ENCODE results near the gene TBL3. TPM values are rescaled to one million over a fixed set of nuclear protein-coding genes. Genes with fewer than 3 reads are reported as not detected.
A peak's percentile ranks its signal among the peaks of the same experiment; 100 is the strongest.

The TBL3 gene
- total and polyA plus RNA-seq, 2 donors (not counting 1 experiment from before 2014, with no cell fraction given): 31.9 to 52.2 TPM

- DNase-seq: no peak
- Mint-ChIP-seq H3K4me1 (peaks cover 34% of the 10 kb centered on the region), H3K9me3 (ENCODE audit: insufficient read depth) (no peaks in the 10 kb centered on the region), H3K27me3 (no peaks in the 10 kb centered on the region), H3K4me3 (peak overlapping the region; percentile 94), H3K27ac (peak overlapping the region; percentile 97)
- Histone ChIP-seq H3K9ac (ENCODE audit: low read length) (peak overlapping the region; percentile 98), H3K27ac (ENCODE audit: low read length in 2 of 2) (peak overlapping the region; percentile 83 to 100), H3K36me3 (replicated peaks in 1 of 2; ENCODE audit: control extremely low read depth in 1 of 2, control insufficient read depth in 1 of 2, extremely low read depth in 1 of 2, insufficient read depth in 2 of 2, low read length in 1 of 2) (peaks cover 0 to 29% of the 10 kb centered on the region in 2 experiments), H2AFZ (ENCODE audit: insufficient read depth, low read depth, low read length, poor library complexity, severe bottlenecking) (peak overlapping the region; percentile 50), H3K4me1 (ENCODE audit: control insufficient read depth in 2 of 2, insufficient read depth in 2 of 2, low read length in 2 of 2) (peaks cover 22 to 41% of the 10 kb centered on the region in 2 donors), H3K4me3 (ENCODE audit: control extremely low read depth in 1 of 5, extremely low read depth in 1 of 5, insufficient read depth in 1 of 5, low read depth in 2 of 5, low read length in 4 of 5) (peak overlapping the region; percentile 48 to 94 (median 76)), H3K27me3 (replicated peaks in 1 of 4; ENCODE audit: control extremely low read depth in 1 of 4, control insufficient read depth in 3 of 4, insufficient read depth in 4 of 4, low read length in 3 of 4) (no peaks in the 10 kb centered on the region), H4K20me1 (ENCODE audit: control insufficient read depth, insufficient read depth, low read length, poor library complexity, severe bottlenecking) (peaks cover 23% of the 10 kb centered on the region), H3K79me2 (ENCODE audit: control insufficient read depth, insufficient read depth, low read length) (peaks cover 20% of the 10 kb centered on the region), H3K4me2 (replicated peaks; ENCODE audit: low read depth, low read length, poor library complexity, severe bottlenecking) (peak overlapping the region; percentile 90), H3K9me3 (ENCODE audit: control extremely low read depth in 1 of 3, control insufficient read depth in 2 of 3, insufficient read depth in 1 of 3, low read length in 2 of 3) (no peaks in the 10 kb centered on the region)
- 21% methylated on average over 23 of the region's 24 CpGs for WGBS (ENCODE audit: insufficient coverage)
- CTCF ChIA-PET: interaction anchor here (1.0 to 2.0 kb wide), 2 partner anchors 22 to 26 kb away, joined by 3 to 6 read pairs; partner anchors contain the start of gene MSRB1
- intact Hi-C loops (cut with micrococcal nuclease): loop anchor here (2.0 kb wide), 4 partner anchors 25 to 189 kb away; partner anchors contain the start of genes TRAF7 and ZNF598
- TF ChIP-seq CTCF (IDR thresholded peaks at IDR 0.05) (no peak), EZH2 (IDR thresholded peaks at IDR 0.05; ENCODE audit: borderline replicate concordance, insufficient read depth, low read depth, low read length, poor library complexity, severe bottlenecking) (no peak)
- POLR2A ChIA-PET: interaction anchor here (0.5 to 2.9 kb wide), 14 partner anchors 8 to 637 kb away, joined by 3 to 36 read pairs (median 4); partner anchors contain the start of genes GFER, MSRB1, PKD1 and TRAF7
- ATAC-seq (ENCODE audit: low read depth): no peak
Observed at GRCh38 chr16:1965396-1966001, 6.4 kb upstream of the TBL3 start.

GRCh38 chr16:1966460-1966859 lies 5.4 kb upstream of the TBL3 start, which contains the start of gene RNF151:
TSS of gene RNF151 (plus strand) at chr16:1966856. CDS start at chr16:1966882, 26 bp downstream.
- no peaks in the 10 kb centered on the region for H3K9me3 Mint-ChIP-seq (ENCODE audit: insufficient read depth)
- peak within 1 kb of the TSS; percentile 98 for H3K9ac ChIP-seq (ENCODE audit: low read length)
- peak within 1 kb of the TSS; percentile 83 to 100 for H3K27ac ChIP-seq (ENCODE audit: low read length in 2 of 2)
- intact Hi-C loops (cut with micrococcal nuclease): no loop called here
- CTCF ChIA-PET: no interaction called here
- H3K79me2 ChIP-seq (ENCODE audit: control insufficient read depth, insufficient read depth, low read length): peaks cover 24% of the 10 kb centered on the region
- no peak within 1 kb of the TSS for H2AFZ ChIP-seq (ENCODE audit: insufficient read depth, low read depth, low read length, poor library complexity, severe bottlenecking)
- H3K27me3 ChIP-seq (replicated peaks in 1 of 4; ENCODE audit: control extremely low read depth in 1 of 4, control insufficient read depth in 3 of 4, insufficient read depth in 4 of 4, low read length in 3 of 4): no peaks in the 10 kb centered on the region
- H3K4me3 ChIP-seq (ENCODE audit: control extremely low read depth in 1 of 5, extremely low read depth in 1 of 5, insufficient read depth in 1 of 5, low read depth in 2 of 5, low read length in 4 of 5): peak within 1 kb of the TSS; percentile 48 to 94 (median 76)
- H3K9me3 ChIP-seq (ENCODE audit: control extremely low read depth in 1 of 3, control insufficient read depth in 2 of 3, insufficient read depth in 1 of 3, low read length in 2 of 3): no peaks in the 10 kb centered on the region
- TF ChIP-seq EZH2 (IDR thresholded peaks at IDR 0.05; ENCODE audit: borderline replicate concordance, insufficient read depth, low read depth, low read length, poor library complexity, severe bottlenecking) (no peak), CTCF (IDR thresholded peaks at IDR 0.05) (no peak)
- H4K20me1 ChIP-seq (ENCODE audit: control insufficient read depth, insufficient read depth, low read length, poor library complexity, severe bottlenecking): peaks cover 23% of the 10 kb centered on the region
- peaks cover 0 to 22% of the 10 kb centered on the region in 2 experiments for H3K36me3 ChIP-seq (replicated peaks in 1 of 2; ENCODE audit: control extremely low read depth in 1 of 2, control insufficient read depth in 1 of 2, extremely low read depth in 1 of 2, insufficient read depth in 2 of 2, low read length in 1 of 2)
- POLR2A ChIA-PET: interaction anchor here (1.0 to 1.1 kb wide), 2 partner anchors 10 to 25 kb away, joined by 3 to 6 read pairs; no protein-coding TSS in a partner anchor
- ATAC-seq (ENCODE audit: low read depth) (no peak), DNase-seq (no peak)
- peak within 1 kb of the TSS; percentile 90 for H3K4me2 ChIP-seq (replicated peaks; ENCODE audit: low read depth, low read length, poor library complexity, severe bottlenecking)
- no peaks in the 10 kb centered on the region for H3K27me3 Mint-ChIP-seq
- peaks cover 18 to 41% of the 10 kb centered on the region in 2 donors for H3K4me1 ChIP-seq (ENCODE audit: control insufficient read depth in 2 of 2, insufficient read depth in 2 of 2, low read length in 2 of 2)
- 100% methylated on average over 5 of the region's 6 CpGs for WGBS (ENCODE audit: insufficient coverage)
- peak within 1 kb of the TSS; percentile 97 for H3K27ac Mint-ChIP-seq
- peaks cover 32% of the 10 kb centered on the region for H3K4me1 Mint-ChIP-seq
- peak within 1 kb of the TSS; percentile 94 for H3K4me3 Mint-ChIP-seq
